ENCODE measurements around the gene GTF2IRD1. TPM values are rescaled to one million over a fixed set of nuclear protein-coding genes. Genes with fewer than 3 reads are reported as not detected.

The GTF2IRD1 gene
- total and polyA plus RNA-seq, 9 of the 15 experiments (the other 6 are each of a cell fraction or from before 2014, with no cell fraction given): 9.1 to 30.2 (median 14.0) TPM

GRCh38 chr7:74417419-74417971 is 36.2 kb upstream of the GTF2IRD1 start (continued):
- peak in 1 of 2 experiments; percentile 57; a peak in 2 of 4 replicates for TF ChIP-seq RCOR1 (IDR thresholded peaks at IDR 0.05; ENCODE audit: borderline replicate concordance in 1 of 2, low read depth in 2 of 2, low read length in 2 of 2)
- TF ChIP-seq KAT2B (IDR thresholded peaks at IDR 0.05; ENCODE audit: low read depth, low read length): no peak
- no peak for TF ChIP-seq ZBTB33 (CRISPR knock-in tag; IDR thresholded peaks at IDR 0.05)
- no peak for TF ChIP-seq ZNF639 (CRISPR knock-in tag; conservative IDR thresholded peaks at IDR 0.05 in 1 of 2, IDR thresholded peaks at IDR 0.05 in 1 of 2)
- no peak for TF ChIP-seq TCF15 (CRISPR knock-in tag; IDR thresholded peaks at IDR 0.05)
- TF ChIP-seq ZZZ3 (IDR thresholded peaks at IDR 0.05): no peak
- TF ChIP-seq ZBTB2 (IDR thresholded peaks at IDR 0.05): peak; percentile 66; the same call in 1 of the 2 replicates
- no peak for TF ChIP-seq DDX20 (tag; IDR thresholded peaks at IDR 0.05; ENCODE audit: low read depth)
- TF ChIP-seq MTA2 (IDR thresholded peaks at IDR 0.05; ENCODE audit: low read depth): 0 out of 2 replicates have a peak, but pooled peaks have one; percentile 24
- no peak for TF ChIP-seq TRIM28 (IDR thresholded peaks at IDR 0.05)
- TF ChIP-seq STAG1 (CRISPR knock-in tag; IDR thresholded peaks at IDR 0.05; ENCODE audit: borderline replicate concordance): peak; percentile 100
- TF ChIP-seq NFRKB (IDR thresholded peaks at IDR 0.05; ENCODE audit: low read depth): no peak
- TF ChIP-seq ELF4 (CRISPR knock-in tag; IDR thresholded peaks at IDR 0.05): no peak
- TF ChIP-seq FIP1L1 (IDR thresholded peaks at IDR 0.05; ENCODE audit: low read depth, low read length, poor library complexity, severe bottlenecking): no peak
- no peak for TF ChIP-seq JUNB (CRISPR knock-in tag; conservative IDR thresholded peaks at IDR 0.05)
- no peak for TF ChIP-seq NR2F6 (CRISPR knock-in tag; IDR thresholded peaks at IDR 0.05)
- TF ChIP-seq CHD4 (IDR thresholded peaks at IDR 0.05; ENCODE audit: insufficient read depth, insufficient replicate concordance, low read depth, low read length, poor library complexity, severe bottlenecking): no peak
- no peak for TF ChIP-seq CCAR2 (IDR thresholded peaks at IDR 0.05; ENCODE audit: low read depth, low read length)
